NCI-H146 treated with DMSO at 0.1 percent for 48 hours (cell line): ENCODE results near the gene FAM200C.

Experiments
- DNase-seq: peaks from one replicate; lab custom pipeline; 2025; ENCODE audit not compliant: unreplicated experiment; lab: John Stamatoyannopoulos, UW

FAM200C gene

GRCh38 chr5:160369990-160370712, 29.7 kb downstream of the FAM200C start, which contains the start of gene C1QTNF2:
TSS of gene C1QTNF2 (minus strand) at chr5:160370626. CDS start at chr5:160355011, 15,615 bp downstream.
- no peak for DNase-seq

DNA sequence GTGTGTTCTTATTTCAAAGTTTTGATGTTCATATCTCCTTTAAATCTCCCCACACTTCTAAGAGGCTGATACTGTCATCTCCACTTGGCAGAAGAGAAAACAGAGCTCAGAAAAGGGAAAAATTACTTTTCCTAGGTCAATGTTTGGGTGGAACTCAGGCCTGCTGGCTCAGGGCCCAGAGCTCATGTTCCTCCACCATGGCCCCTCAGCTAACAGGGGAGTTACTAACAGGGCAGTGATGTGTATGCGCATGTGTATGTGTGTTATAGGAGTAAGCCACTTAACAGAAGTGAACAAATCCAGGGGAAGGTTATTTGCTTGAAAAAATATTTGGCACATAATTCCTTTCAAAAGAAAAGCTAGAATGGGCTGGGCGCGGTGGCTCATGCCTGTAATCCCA, 32.0 kb downstream of the FAM200C start:
- no peak for DNase-seq

GRCh38 chr5:160367261-160367660, 32.6 kb downstream of the FAM200C start:
- DNase-seq: no peak

GRCh38 chr5:160366230-160366629, 33.6 kb downstream of the FAM200C start:
- no peak for DNase-seq

GRCh38 chr5:160363660-160364395, 36.0 kb downstream of the FAM200C start:
- no peak for DNase-seq

GRCh38 chr5:160363211-160363610, 36.6 kb downstream of the FAM200C start:
- DNase-seq: no peak

DNA sequence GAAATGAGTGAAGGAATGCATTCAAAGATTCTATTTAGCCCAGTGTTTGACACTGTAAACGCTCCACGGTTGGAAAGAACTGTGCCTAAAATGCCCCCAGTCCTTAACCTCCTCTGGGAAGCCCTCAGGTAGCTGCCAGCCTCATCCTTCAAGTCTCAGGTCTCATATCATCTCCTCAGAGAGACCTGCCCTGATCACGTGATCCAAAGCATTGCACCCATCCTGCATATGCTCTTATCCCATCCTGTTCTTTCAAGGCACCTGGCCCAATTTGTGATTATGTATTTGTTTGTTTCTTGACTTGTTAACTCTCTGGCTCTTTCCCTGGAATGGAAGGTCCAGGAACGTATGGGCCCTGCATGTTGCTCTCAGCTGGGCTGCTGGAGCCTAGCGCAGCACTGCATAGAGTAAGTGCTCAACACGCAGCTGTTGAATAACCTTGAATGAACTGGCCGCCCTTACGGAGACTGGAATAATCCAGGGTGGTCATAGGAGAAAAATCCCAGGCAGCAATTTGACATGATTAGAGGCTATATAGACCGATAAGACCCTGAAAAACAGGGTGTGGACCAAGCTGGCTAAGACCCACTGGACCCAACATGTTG, 38.1 kb downstream of the FAM200C start:
- no peak for DNase-seq

DNA sequence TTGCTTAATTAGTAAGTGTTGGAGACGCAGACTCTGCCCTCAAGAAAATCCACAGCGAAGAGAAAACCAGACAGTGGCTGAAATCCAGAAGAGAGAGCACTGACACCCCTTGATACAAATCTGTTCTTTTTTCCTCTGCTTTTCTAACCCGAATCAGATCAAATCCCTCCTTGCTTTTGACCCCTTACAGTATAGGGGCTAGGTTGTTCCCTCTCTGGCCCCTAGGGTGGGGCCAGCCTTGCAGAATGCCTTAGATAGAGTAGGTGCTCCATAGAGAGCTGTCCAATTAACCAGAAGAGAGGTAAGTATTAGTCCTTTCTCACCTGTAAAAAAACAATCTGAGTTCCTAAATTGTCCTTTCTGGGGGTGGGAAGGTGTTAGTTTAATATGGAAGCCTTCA, 39.5 kb downstream of the FAM200C start:
- DNase-seq: no peak

GRCh38 chr5:160359816-160360215, 40.0 kb downstream of the FAM200C start:
- no peak for DNase-seq

DNA sequence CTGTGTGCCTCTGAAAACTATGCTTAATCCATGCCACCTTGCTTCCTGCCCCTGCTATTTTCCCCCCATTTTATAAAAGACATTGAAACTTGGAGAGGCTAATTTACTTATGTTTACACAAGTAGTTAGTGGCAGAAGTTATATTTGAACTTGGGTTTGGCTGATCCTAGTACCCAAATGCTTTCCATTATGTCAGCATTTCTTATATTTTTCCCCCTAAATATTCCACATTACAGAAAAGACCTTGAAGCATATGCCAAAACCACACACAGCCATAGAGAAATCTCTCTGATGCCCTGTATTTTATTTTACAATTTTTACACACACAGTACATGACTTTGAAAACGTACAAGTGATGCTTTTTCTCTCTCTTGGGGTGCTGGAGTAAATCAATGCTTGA, 40.6 kb downstream of the FAM200C start:
- DNase-seq: no peak

DNA sequence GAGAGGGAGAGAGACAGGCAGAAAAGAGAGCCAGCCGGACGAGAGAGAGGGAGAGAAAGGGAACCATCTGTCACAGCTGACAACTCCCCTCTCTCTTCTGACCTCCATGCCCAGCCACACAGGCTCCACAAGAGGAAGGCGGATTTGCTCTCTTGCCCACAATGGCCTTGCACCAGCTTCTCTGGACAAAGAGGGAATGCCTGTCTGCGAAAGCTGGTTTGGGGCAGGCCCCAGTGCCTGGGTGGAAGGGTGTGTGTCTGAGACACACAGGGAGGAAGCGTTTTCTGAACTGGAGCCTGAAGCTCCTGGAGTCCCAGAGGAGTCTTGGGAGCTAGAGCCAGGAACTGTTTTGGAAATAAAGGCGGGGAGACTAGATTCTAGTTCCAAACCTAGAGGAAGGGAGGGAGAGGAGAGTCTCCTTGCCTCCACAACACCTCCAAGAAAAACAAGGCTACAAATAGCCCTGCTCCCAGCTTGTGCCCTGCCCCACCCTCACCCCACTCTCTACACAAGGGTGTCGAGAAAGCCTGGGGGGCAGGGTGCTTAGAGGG, 41.9 kb downstream of the FAM200C start:
- DNase-seq: no peak

GRCh38 chr5:160357394-160357793, 42.5 kb downstream of the FAM200C start:
- DNase-seq: no peak

DNA sequence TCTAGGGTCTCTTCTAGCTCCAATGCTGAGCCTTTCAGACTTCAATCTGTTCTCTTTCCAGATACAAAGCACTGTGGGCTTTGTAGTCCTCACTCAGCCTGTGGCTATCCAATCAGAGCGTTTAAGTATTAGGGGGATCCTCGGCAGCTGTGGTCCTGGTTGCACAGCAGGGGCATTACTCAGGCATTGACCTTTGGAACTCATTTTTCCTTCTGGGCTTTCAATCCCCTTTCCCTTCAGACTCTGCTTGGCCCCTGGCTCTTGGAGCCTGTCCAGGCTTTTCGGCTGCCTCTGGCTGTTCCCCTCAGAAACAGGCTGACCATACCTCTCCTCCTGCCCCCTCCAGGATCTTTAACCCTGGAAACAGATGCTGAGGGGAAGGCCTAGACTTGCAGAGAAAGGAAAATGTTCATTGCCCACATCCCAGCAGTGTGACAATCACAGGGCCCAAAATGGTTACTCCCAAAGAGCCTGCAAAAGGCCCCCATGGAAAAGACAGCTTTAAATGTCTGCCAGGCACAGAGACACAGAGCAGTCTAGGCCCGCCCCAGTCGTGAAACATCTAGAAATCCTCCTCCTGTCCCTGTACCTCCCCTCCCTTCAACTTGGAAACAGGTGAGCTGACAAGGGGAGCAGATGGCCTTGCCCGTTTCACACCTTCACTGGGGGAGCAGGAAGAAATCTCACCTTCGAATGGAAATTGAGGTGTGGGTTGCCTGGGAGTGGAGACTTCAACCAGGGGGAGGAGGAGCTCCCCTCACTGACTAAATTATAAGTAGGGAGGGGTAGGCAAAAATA, 43.1 kb downstream of the FAM200C start:
- DNase-seq: no peak

DNA sequence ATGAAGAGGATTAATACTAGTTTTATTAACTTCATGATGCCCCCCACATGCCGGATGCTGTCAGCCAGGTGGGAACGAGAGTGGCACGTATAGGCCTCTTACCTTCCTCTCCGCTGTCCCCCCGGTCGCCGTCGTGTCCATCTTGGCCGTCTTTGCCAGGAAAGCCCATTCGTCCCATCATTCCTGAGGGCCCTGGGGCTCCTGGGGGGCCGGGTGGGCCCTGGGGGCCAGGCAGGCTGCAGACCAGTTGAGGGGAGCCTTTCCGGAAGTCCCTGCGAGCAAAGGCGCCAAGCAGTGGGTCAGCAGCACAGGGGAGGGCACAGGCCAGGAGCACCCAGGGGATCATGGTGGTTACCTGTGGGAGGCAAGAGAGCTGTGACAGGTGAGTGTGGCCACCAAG, 45.2 kb downstream of the FAM200C start:
- DNase-seq: no peak

GRCh38 chr5:160353379-160353778, 46.5 kb downstream of the FAM200C start:
- no peak for DNase-seq

DNA sequence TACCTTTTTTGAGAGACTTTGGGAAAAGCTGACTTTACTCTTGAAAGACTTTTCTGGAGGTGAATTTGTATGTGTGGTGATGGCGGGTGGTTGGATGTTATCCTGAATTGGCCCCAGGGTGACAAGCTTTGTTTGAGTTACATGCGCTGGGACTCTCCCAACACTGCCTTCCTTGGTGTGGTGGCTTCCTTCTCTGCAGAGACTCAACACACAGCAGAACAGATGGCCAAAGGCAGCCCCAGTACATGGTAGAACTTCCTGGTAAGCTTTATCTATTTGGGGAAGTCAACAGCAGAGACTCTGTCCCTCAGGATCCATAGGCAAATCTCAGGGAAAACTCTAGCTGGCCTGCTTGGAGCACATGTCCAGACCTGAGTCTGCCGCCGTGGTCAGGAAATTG, 47.5 kb downstream of the FAM200C start:
- DNase-seq: no peak

DNA sequence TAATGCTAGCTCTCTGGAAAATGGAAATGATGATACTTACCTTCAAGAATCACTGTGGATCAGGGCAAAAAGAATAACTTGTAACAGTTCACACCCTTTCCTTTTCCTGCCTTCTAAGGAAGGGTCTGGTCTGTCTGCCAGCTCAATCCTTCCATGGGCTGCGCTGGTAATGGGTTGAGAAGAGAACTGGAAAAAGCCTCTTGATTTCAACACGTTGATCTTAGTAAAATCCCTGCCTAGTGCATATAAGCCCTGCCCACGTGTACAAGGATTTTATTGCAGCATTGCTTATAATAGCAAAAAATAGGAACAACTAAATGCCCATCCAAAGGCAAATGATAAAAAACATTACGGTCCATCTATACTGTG, 49.9 kb downstream of the FAM200C start:
- no peak for DNase-seq

- no peak for DNase-seq
Observed at GRCh38 chr5:160349249-160349934, 50.5 kb downstream of the FAM200C start.

- DNase-seq: no peak
Observed at GRCh38 chr5:160348080-160348479, 51.8 kb downstream of the FAM200C start.

GRCh38 chr5:160347448-160347847, 52.4 kb downstream of the FAM200C start:
- no peak for DNase-seq
